SW 1271 (cell line): Measurements from ENCODE around the gene NFIB.

Source experiments
- DNase-seq, 2 experiments: peaks; one replicate each; lab custom pipeline; 2025; lab: John Stamatoyannopoulos, UW

The NFIB gene

DNA sequence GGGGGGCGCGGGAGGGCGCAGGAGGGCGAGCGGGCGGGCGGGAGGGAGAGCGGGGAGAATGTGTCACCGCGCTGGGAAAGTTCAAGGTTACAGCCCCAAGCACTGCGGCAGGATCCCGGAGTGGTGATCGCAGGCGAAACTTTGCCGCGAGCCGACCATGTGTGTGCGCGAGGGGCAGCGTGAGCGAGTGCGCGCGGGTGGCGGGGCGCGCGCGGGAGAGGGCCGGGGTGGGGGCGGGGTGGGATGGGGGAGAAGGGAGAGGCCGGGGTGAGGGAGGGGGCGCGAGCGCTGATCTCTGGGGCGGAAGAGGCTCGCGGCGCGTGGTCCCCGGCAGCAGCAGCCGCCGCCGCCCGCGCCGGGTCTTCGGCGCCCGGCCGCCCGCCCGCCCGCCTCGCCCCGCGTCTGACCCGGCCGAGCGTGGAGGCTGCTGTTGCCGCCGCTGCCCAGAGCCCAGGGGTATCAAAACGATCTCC, at the start of gene NFIB:
NFIB (minus strand) TSS at position 191 of the 473 bp plus-strand sequence. CDS start 630 bp downstream, outside the sequence.
- DNase-seq: no peak

GRCh38 chr9:14362175-14362574, 48.2 kb upstream of the NFIB start:
- no peak for DNase-seq

DNA sequence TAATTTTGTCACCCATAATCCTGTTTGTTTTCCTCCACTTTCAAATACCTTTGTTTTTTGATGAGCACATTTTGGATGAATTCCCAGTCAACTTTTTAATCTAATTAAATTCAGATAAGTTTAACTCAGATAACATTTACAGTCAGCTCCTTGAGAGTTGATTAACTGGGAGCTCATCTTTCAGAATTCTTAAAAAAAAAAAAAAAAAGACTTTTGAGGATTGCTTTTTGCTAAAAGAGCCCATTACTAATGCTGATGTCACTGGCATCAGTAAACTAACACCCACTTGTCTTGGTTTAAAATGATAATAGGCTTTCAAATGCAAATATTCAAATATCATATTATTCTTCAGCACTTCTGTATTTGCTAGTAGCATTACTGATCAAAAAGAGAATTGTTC, 47.1 kb upstream of the NFIB start:
- DNase-seq: no peak

- DNase-seq: no peak
These were observed 44.6 kb upstream of the NFIB start for GRCh38 chr9:14358523-14358922.

- DNase-seq: no peak
These were observed 42.7 kb upstream of the NFIB start for GRCh38 chr9:14356351-14357265.

- no peak for DNase-seq
These were observed 40.3 kb upstream of the NFIB start for GRCh38 chr9:14354201-14354600.

DNA sequence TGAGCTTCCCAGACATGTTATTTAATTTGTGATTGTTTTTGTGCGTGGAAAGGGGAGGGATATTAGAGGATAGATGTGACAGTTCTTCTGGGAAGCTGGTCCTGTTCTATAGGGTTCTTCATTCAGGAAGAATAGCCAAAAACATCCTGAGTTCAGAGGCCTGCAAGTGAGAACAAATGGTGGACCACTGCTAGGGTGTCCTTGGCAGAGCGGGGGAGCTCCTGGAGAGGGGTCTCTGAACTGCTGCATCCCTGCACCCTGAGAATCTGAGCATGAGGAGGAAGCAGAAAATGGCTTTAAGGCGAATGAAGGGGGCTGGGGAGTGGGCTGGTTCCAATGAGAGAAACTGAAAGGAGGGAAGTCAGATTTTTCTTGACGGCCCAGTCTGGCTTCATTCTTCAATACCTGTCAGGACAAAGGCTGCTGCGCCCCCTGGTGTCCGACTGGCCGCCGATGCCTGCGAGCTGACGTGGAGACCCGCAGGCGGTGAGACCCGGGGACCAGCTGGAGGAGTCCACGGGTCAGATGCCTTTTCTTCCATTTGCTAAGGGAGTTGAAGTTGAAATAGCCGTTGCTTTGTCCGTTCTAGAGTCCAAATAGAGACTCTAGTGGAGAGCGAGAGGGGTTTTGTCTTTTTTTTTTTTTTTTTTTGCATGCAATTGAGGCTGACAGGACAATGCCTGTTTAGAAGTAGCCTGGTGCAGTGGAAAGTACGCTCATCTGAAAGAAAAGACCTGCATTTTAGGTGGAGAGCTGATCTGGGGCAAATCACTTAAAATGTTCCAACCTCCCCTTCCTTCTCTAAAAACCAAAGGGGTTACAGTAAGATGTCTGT, 39.5 kb upstream of the NFIB start:
- peak in 1 of 2 experiments; percentile 21 for DNase-seq

DNA sequence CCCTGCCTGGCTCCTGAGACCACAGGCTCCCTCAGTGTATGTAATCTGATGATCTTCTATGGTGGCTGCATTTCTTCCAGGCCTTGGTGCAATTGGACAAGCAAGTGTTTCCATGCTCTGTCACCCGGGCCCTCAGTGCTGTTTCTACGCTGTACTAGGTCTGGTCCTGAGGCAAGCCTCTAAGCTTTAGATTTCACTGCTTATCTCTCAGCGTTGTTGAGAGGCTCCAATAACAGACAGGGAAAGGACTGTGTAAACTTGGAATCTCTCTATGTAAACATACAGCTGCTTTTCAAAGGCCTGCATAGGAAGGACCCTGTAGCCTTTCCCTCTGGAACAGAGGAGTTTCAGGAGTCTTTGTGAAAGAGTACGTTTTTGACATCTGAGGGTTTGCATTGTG, 38.6 kb upstream of the NFIB start:
- DNase-seq: no peak

DNA sequence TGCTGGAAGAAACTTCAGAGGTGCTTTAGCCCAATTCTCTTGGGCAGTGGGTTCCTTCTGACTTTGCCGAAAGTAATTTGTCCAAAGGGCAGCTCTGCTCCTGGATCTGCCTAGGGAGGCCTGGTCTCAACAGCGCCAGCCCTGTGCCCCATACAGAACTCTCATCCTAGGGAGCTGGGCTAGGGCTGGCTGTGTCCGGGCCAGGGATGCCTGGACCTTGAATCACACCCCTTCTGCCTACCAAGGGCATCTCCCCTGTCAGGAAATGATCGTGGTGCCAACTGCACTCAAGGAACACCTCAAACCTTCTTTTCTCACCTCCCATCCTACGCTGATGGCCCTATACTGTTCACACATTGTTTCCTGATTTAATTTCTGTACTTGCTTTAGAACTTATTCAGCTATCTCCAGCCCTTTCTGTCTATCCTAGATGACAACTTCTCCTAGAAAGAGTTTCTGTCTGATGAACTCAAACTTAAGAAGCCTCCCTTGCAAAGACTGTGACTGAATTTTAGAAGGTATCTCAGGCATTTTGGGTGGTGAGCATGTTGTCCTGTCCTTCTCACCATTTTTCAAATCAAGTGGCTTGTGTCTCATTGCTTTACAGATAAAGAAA, 37.4 kb upstream of the NFIB start:
- no peak for DNase-seq

GRCh38 chr9:14350754-14351153, 36.8 kb upstream of the NFIB start:
- DNase-seq: no peak

- no peak for DNase-seq
These were observed 36.4 kb upstream of the NFIB start for GRCh38 chr9:14350349-14350728.

DNA sequence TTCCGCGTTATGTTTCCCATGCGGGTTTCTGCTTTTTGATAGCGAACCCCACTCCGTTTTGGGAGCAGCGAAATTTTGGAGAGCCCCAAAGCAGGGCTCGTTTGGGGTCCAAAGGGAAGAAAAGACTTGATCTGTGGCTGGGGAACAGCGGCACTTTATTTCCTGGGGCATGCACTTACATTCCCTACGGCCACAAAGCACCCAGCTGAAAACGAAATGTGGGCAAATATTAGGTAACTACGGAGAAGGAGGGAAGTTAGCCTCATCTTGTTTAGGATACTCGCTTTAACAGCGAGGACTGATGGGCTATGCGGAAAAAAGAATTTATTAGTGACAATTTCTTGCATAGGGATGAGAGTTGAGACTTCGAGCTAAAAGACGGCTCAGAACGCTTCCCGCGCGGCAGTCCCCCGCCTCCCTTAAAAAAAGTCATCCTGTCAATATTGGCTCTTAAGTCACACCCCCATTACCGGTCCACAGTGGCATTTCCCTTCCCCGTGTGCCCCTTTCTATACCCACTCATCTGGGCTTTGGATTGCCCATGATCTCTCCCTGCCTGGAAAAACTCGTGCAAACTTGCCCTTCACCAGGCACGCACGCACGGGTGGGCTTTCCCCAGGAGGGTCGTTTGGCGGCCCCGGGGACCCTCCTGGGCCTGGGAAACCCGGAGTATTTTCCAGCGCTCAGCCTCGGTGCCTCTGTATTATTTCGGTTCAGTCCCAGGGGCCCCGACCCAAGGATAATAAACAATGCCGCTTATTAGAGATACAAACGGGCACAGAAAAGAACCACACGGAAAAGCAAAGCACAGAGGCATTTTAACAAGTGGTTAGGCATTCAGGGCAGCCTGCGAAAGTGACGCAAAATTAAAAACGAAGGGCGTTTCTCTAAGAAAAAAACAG, 35.8 kb upstream of the NFIB start:
- no peak for DNase-seq

- no peak for DNase-seq
These were observed 35.2 kb upstream of the NFIB start for GRCh38 chr9:14349146-14349446.

DNA sequence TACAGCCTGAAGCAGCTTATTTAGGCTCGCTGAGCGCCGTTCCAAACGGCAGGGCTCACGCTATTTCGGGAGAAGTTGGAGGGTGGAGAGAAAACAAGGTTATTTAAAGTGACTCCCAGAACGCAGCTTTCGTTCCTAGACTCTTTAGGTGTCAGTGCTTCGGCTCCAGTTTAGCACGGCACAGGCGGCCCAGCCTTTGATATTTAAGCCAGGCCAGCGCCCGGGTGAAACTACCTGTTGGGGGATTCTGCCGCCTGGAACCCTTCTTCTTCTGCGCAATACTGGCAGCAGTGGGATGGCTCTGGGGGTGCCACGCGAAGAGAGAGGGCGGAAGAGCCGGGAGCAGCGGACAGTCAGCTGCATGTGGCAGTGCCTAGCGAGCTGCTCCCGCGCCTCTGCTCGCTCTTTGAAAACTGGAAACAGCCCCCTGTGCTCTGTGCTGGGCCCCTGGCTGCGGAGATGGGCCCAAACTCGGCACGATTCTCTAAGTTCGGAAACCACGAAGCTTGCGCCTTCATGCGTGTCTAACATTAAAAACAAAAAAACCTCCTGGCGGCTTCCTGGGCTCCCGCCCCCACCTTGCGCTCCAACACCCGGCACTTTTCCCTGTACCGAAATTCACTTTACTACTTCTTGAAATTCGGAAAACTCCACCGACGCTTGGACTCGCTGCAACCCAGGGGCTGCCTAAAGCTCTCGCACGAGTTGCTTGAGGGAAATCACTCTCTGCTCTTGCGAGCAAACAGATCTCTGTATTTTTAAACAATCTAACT, 34.6 kb upstream of the NFIB start:
- no peak for DNase-seq

DNA sequence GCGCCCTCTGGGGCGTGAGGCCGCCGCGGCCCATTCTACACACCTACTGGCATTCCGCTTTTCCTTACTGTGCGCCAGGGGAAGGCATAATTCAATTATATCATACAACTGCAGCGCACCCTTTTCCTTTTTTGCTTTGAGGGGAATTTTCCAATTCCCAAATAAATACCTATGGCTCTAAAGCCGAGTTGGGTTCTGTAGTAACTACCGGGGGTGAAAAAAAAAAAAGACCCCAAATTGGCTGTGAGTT, 34.1 kb upstream of the NFIB start:
- no peak for DNase-seq

- no peak for DNase-seq
These were observed 33.6 kb upstream of the NFIB start for GRCh38 chr9:14347406-14348122.

- DNase-seq: no peak
These were observed 33.0 kb upstream of the NFIB start for GRCh38 chr9:14346811-14347405.

DNA sequence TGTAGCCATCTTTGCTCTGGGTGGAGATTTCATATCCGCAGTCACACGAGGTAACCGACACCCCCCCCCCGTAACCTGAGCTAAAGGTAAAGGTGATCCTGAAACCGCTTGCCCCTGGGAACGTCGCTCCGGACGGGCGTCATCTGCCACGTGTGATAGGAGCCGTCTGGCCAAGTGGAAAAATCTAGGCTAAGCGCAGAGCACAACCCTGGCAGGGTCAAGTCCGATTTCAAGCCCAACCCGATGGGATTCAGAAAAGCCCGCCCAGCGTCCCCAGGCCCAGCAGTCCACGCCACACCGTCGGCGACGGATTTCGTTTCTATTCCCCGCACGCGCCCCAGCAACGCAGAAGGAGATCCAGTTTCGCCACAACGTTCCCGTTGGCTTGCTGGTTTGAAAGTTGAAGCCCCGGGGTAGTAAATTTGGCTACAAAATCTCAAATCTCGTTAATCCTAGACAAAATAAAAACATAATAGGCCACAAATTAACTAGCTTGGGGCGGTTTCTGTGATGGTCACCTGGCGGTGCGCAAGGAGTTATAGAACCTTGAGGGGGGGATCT, 32.4 kb upstream of the NFIB start:
- DNase-seq: no peak

GRCh38 chr9:14345354-14346230, 31.7 kb upstream of the NFIB start:
- DNase-seq: no peak
